HG03025 (cell line): Measurements from ENCODE around the gene THSD4.

Source experiments
- ATAC-seq: cut with Tn5 transposase; IDR thresholded peaks from one replicate; pipeline ENCODE4 v1.9.1; 2021; ENCODE audit warnings: mild to moderate bottlenecking, moderate library complexity; ENCODE audit not compliant: unreplicated experiment, low FRiP score

Gene THSD4

DNA sequence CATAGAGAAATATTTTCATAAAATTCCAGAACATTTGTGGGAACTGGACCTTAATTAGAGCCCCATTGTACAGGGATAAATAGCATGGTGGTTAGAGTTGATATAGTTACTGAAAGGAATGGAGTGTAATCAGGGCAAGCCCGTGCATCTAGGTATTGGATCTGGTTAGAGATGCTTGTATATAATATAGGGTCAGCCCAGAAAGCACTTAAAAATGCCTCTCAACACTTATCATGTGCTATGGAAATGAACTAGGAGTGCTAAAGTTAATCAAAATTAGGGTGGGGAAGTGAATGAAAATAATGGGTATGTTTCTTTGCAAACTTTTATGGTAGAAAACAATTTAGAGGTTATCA, 386.8 kb downstream of the THSD4 start:
- no peak for ATAC-seq

DNA sequence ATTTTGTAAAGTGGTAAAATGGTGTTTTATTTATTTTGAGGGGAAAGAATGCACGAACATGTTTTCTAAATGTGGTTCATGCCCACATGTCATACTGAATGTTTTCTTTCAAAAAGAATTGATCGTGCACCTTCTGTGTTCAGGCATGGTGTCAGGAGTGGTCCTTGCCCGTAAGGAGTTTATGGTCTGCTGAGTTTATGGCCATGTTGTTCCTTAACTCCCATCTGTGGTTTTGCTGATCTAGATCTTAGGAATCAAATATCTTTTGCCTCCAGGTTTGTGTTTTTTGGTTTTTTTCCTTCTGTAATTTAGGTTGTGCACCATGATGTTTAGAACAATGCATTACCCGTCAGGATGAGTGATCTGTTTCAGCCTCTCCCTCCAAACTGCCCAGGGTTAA, 390.7 kb downstream of the THSD4 start:
- no peak for ATAC-seq

DNA sequence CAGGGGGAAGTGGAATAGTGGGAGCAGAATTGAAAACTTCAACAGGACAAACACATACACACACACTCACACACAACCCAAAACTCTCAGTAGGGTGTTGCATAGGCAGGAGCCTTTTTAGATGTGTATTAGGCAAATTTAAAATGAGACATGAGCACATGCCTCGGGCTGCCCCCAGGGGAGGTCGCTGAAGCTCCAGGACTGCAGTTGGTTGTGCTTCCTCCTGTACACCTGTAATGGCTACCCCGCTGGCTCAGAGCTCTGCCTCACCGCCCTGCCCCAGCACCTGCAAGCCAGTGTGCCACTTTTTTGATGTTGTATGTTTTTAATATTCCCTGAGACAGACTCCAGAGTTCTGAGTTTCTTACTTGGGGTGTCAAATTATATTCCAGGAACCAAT, 391.7 kb downstream of the THSD4 start:
- ATAC-seq, result no peak

DNA sequence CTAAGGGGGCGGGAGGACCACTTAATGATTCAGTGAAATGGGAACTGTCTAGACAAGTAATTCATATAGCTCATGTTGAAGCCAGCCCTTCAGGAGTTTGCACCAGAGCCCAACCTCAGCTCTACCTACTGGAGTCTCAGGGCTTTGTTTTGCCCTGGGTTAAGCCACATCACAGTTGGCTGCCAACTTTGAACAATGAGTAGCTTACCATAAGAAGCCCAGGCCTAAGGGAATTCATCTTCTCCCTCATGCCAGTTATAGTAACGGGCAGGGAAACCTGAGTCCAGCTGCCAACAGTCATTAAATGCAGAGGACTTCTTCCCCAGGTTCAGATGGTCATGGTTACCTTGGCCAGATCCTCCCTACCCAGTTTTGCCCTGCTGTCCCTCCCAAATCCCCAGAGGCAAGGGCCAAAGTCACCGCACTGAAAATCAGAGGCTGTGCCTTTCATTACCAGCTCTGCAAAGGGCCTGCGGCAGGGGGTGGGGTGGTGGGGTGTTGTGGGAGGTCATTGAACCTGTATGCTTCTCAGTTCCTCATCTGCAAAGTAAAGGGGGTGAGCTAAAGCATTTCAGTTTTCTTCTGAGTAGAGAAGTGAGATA, 392.9 kb downstream of the THSD4 start:
- ATAC-seq, result no peak

DNA sequence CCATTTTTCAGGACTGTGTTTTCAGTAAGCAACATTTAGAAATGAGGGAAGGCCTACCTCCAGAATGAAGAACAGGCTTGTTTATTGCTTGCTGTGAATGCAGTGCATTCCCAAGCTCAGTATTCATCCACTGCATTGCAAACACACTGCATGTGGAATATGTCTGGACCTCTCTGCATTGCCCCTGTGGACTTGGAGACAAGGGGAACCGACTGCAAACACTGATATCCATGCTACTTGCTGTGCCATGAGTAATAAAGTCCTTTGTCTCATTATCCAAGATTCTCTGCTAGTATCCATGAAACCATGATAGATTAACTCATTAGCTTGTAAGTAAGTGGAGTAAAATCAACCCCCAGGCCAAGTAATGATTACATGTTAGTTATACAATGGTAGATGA, 393.9 kb downstream of the THSD4 start:
- ATAC-seq, result no peak

DNA sequence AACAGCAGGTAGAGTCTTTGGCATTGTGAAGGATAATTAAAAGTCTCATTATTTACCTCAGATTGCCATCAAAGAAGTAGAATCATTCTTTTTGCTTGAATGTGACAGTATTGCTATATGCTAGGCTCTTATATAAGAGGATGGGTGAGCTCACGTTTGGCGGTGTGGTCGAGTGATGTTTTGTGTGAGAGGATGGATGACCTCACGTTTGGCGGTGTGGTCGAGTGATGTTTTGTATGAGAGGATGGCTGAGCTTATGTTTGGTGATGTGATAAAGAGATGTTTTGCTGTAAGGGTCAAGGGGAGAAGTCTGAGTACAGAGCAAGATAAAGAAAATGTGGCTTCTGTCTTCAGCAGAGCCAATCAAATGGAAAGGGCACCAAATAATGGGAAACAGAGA, 395.5 kb downstream of the THSD4 start:
- ATAC-seq, result no peak

DNA sequence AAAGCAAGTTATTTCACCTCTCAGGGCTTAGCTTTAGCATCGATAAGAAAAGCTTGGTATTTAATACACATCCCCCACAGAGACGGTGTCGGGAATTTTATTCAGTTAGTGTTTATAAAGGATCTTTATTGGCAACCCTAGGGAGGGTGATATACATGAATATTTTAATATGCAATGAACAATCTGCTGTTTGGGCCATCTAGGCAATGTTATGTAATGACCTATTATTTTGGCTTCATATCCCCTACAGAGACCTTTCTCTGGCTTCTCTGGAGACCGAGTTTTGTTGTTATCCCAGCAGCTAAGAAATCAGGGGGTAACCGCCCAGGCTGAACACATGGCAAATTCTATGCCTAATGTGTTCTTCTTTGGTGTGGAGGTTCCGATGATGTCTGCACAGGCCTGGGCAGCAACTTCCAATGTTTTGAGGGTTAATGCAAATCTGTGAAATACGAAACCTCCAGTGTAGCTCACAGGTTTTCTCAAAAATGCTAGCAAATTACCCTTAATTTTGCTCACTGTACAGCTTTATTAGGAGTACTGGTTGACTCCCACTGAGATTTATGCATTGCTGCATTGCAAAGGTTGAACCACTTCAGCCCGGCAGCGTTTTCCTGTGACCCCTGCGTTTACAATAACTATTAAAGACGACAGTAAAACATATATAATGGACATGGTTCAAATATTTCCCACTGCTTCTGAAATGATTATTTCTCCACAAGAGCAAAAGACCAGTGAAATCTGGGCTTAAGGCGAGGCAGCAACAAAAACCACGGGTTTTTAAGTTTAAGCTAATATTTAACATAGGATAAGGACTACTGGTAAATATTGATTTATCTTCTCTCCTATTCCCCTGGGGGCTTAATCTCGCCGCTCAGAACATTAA, 396.8 kb downstream of the THSD4 start:
- no peak for ATAC-seq

DNA sequence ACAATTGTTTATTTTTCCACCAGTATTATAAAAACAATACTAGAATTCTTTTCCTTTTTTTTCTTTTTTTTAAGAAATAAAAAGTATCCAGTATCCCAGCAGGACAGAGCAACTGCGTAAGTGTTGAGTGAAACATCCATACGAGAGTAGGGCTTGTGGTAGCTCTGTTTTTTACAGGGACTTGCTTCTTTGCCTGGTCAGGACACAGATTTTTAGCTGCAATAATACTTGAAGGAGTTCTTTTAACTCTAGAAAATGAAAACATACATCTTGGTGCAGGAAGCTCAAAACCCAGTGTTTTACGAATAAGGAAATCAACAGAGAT, 397.4 kb downstream of the THSD4 start:
- no peak for ATAC-seq

DNA sequence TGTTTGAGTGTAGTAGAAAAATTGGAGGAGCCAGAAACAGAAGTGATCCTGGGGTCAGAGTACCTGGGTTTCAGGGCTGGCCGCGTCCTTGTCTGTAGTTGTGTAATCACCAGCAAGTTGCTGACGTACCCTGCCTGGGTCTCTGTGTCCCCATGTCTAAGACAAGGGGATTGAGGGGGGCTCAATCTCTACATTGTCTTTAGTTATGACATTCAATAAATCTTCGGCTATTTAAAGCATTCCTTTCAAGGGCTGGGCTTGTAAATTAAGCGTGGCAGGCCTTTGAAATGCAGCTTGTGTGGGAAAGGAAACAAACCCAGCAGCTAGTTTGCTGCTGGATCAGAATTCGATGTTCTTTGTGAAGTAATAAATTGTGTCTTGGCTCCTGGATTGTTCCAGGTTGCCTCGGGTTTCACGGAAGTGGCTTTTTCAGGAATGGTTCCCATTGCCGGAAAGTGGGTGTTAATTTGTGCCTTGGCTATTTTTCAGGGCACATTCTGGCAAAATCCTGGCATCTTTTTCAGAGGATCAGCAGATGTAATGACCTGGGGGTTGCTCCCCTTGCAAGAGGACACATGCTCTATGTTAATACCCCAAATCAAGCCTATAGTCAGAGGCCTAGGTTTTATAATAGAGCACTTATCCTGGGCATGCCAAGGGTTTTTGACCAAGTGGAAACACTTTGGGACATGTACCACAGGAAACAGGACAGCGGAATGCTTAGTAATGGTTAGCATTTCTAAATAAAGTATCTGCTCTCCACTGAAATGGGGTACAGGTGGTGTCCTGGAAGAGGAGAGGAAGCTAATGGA, 400.3 kb downstream of the THSD4 start:
- ATAC-seq, result no peak

DNA sequence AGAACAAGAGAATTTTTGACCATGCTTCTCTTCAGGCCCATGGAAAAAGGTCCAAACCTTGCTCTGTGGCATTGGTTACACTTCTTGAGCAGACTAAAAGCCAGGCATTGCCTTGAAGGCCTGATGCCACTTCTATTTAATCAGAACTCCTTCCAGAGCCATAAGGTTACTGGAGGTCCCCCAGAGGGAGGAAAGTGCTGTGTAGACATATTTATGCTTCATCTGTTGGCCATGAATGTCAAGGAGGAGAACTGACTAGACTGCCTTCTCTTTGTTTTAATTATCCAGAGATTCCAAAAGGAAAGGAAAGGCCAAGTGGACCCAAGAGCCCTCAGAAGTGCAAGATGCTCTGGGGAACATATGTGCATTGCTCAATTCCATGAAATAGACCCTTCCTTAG, 402.5 kb downstream of the THSD4 start:
- no peak for ATAC-seq

DNA sequence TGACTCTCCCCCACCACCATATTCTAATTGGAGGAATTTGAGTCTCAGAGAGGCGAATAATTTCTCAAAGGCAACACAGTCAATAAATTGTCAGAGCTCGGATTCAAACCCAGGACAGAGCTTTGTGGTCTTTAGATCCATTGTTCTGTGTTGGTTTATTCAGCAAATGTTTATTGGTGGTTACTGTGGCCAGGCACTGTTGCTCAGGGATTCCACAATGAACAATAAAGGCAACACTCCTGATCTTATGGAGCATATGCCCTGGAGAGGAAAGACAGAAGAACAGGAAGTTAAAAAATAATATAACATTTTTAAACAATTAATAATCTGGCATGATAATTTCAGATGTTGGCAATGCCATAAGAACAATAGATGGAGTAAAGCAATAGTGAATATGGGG, 403.4 kb downstream of the THSD4 start:
- no peak for ATAC-seq

DNA sequence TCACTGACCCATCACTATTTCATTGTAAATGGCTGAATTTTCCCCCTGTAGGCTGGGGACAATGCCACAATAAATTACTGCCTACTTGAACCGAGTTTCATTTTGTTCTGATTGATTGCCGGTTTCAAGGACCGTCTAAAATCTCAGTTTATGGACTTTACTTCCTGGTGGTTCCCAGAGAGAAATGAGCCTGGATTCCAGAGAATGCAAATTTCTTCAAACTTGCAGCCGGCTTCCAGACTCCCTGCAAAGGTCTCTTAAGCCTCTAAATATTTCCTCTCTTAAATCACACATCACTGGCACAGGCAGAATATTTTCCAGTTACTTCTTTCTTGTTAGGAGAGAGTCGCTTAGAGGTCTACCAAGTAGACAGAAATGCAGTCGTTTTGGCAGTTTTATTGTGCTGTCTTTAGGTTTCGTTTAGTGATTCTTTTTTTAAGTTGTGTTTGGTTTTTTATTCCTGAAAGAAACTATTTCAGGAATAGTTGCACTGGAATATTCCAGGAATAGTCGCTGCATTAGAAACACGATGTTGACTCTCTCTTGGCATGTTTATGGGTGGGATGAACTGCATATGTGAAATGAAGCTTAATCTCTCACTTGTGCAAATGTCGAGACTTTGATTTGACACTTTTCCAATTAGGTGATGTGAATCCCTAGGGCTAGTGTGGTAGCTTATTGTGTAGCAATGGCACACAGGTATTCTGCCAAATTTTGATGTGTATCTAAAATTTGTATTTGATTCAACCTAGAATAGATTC, 411.0 kb downstream of the THSD4 start:
- no peak for ATAC-seq

DNA sequence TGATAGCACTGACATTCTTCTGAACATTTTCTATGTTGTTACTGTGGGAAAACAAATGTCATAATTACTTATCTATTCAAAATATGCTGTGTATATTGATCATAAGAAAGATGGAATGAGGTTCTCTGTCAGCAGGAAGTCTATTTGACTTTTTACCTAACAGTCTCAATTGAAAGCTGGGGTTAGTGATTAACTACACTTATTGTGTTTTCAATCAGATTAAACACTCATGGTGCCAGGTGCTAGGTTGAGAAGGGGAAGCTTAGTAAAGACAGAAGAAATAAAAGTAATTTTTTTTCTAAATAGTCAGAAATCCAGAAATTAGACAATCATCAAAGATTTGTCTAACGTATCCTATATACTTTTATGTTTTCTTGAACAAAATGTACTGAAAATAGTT, 414.1 kb downstream of the THSD4 start:
- no peak for ATAC-seq

DNA sequence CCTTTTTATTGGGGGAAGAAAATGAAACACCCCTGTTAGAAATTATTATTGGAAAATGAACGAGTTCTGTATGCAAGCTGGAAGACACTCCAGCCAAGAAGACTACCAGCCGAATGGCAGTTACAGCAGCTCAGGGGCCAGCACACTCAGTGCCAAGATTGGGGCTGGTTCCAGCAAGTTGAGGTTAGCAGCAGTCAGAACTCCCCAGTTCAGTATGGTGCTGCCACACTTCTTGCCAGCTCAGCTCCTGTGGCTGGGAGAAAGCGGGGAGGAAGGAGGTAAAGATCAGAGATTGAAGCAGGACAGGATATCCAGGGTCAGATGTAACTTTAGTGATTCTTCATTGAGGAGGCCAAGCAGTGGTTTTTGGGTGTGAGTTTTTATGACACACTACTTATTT, 414.8 kb downstream of the THSD4 start:
- no peak for ATAC-seq

DNA sequence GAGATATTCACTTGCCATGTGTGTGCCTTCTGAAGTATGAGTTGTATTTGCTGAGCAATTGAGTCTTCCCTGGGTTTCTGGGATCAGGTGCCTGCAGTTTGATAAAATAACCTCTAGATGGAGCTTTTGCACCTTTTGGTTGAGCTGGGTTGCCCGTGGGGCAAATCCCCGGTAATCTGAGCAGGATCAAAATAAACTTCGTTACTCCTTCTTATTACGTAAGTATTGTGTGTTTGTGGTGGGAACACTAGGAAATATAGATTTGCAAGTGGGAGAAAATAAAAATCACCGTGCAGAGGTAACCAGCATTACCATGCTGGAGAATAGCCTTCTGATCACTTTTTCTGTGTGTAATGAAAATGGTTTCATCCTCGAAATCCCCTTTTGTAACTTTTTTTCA, 417.7 kb downstream of the THSD4 start:
- ATAC-seq, result no peak

DNA sequence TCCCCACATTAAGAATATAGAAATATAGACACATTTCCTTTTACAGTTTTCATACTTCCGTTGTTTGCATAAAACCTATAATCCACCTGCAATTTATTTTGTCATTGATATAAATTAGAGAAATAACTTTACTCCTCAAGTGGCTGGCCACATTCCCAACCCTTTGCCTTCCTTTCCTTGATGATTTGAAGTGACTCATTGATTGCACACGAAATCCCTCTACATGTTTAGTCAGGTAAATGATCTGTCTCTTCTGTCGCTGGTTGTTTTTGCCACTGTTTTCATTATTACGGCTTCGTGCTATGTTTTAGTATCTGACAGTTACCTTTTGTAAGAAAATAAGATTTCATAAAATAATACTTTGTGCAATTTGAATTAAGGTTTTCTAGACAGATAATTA, 422.9 kb downstream of the THSD4 start:
- ATAC-seq, result no peak

DNA sequence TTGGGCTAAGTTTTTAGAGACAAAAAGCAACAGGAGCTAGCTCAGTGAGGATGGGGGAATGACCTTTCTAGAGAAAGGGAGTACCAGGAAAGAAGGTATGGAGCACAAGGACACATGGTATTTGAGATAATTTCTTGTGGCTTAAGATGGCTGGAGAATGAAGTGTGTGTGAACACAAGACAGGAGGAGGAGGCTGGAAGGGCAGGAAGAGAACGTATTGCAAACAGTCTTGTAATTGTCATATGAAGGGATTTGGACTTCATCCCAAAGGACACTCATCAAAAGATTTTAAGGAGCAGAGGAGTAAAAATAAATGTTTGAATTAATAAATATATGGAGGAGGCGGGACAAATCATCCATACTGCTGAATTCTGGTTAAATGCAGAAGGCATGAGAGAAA, 426.5 kb downstream of the THSD4 start:
- ATAC-seq, result no peak

DNA sequence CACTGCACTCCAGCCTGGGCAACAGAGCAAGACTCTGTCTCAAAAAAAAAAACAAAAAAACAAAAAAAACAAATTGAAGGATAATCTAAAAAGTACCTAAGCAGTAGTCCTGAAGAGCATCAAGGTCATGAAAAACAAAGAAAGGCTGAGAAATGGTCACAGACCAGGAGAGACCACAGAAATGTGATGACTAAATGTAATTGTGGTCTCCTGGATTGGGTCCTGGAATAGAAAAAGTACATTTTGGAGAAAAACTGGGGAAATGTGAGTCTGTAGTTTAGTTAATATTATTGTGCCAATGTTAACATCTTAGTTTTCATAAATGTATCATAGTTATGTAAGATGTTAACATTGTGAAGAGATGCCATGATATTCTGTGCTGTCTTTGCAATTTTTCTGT, 427.6 kb downstream of the THSD4 start:
- no peak for ATAC-seq

DNA sequence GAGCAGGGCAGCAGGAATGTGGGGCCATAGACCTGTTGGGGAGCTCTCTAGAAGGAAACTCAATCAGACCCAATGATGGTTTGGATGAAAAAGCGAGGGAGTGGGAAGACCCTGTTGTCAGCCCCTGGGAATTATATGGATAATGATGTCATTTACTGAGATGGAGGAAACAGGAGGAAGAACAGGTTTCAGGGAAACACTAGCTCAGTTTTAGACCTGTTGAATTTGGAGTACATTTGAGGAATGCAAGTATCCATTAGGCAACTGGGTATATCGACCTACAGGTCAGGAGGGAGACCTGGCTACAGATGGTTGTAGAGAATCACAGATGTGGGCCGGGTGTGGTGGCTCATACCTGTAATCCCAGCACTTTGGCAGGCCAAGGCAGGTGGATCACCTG, 428.1 kb downstream of the THSD4 start:
- ATAC-seq, result no peak

DNA sequence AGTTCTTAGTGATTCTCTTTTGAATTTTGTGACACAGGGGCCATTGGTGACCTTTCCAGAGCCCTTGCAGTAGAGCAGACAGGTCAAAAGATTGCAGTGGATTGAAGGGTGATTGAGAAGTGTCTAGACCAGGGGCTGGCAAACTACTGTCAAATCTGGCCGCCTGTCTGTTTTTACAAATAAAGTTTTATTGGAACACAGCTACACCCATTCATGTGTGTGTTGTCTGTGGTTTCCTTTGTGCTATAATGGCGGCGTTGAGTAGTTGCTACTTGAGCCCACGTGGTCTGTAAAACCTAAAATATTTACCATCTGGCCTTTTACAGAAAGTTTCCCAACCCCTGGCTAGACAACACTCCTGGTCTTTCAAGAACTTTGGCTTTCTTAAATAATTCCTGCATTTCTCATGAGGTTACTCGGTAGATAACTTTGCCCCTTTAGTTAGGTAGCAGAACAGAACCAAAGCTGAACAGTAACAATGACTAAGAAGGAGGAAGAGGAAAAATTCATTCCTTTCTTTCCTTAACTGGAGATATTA, 430.0 kb downstream of the THSD4 start:
- ATAC-seq, result no peak

DNA sequence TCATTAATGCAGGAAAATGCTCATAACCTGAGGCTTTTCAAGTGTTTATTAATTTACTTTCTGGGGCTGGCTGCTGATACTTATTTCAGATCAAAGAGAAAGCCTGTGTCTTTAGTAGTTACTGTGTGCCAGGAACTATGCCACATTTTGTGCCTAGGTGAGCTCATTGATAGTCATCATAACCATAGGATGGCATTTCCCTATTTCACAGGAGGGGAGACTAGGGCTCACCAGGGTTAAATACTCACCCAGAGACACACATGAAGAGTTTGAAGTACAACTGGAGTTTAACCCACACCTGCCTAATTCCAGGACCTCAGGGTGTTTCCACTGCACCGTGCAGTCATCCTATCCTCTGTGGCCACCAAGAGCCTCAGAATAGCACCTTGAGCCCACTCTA, 430.7 kb downstream of the THSD4 start:
- ATAC-seq, result no peak
